SU-DHL-6 (cell line): ENCODE results near the gene KLHL17.

ENCODE experiments used
- EZH2phosphoT487 ChIP-seq: fragments of 200-600 bp; sonication (generic), shearing (Covaris generic); conservative IDR thresholded peaks from 2 replicates; pipeline ENCODE4 v1.6.1; 2018; ENCODE audit warnings: mild to moderate bottlenecking, antibody characterized with exemption, low read length, moderate library complexity, mixed read lengths
- TF ChIP-seq, protein P1 (sequence below): fragments of 200-600 bp; sonication (generic); IDR thresholded peaks from one replicate; pipeline ENCODE4 v1.5.1; 2017; ENCODE audit warnings: antibody characterized with exemption, mild to moderate bottlenecking, low read length, moderate library complexity; ENCODE audit not compliant: insufficient read depth, poor library complexity, severe bottlenecking

DNA sequence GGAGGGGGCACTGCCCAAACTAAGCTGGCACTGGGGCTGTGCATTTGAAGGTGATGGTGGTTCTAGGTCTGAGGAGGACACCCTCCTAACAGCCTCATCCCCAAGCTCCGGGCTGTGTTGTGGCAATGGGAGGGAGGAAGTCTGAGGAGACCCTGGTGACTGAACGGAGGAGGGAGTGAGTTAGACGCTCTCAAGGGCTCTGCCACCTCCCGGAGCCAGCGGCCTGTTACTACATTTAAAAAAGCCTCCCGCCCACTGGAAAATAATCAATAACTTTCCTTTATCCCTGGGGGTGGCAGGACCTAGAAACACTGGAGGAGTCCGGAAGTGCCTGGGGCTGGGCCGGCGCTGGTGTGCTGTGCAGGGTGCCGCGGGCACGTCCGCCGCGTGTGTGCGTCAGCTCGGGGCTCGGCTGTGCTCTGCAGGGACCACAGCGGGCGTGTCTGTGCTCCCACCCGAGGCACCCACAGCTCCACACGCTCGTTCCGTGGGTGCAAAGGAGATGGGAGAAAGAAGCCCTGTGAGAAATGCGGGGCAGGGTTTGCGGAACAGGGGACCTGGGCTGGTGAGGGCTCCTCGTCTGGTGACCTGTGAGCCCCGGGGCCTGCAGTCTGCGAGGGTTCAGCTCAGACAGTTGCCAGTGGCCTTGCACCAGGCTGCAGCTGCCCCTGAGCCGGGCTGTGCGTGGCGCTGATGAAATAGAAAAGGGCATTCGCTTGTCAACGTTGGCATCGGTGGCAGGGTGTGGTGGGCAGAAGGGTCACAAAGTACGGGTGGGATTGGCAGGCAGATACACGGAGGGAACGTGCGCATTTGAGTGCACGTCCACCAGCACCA, 31.3 kb upstream of the KLHL17 start:
- TF ChIP-seq, protein P1, sequence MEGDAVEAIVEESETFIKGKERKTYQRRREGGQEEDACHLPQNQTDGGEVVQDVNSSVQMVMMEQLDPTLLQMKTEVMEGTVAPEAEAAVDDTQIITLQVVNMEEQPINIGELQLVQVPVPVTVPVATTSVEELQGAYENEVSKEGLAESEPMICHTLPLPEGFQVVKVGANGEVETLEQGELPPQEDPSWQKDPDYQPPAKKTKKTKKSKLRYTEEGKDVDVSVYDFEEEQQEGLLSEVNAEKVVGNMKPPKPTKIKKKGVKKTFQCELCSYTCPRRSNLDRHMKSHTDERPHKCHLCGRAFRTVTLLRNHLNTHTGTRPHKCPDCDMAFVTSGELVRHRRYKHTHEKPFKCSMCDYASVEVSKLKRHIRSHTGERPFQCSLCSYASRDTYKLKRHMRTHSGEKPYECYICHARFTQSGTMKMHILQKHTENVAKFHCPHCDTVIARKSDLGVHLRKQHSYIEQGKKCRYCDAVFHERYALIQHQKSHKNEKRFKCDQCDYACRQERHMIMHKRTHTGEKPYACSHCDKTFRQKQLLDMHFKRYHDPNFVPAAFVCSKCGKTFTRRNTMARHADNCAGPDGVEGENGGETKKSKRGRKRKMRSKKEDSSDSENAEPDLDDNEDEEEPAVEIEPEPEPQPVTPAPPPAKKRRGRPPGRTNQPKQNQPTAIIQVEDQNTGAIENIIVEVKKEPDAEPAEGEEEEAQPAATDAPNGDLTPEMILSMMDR = no peak
- no peak for TF ChIP-seq EZH2phosphoT487
